NCI-H2196 treated with DMSO at 0.1 percent for 48 hours (cell line): ENCODE results near the gene C12orf60.

Experiments
- DNase-seq: peaks from one replicate; lab custom pipeline; 2025; ENCODE audit not compliant: unreplicated experiment; lab: John Stamatoyannopoulos, UW

The C12orf60 gene

GRCh38 chr12:14871247-14871646 lies 67.8 kb downstream of the C12orf60 start:
- DNase-seq: no peak

- no peak for DNase-seq
Observed at GRCh38 chr12:14871886-14872285, 68.4 kb downstream of the C12orf60 start.

GRCh38 chr12:14873440-14874185 lies 70.1 kb downstream of the C12orf60 start:
- DNase-seq: no peak
